Mucosa of stomach (tissue), 1 donor: ENCODE results near the gene SMARCC1.

Experiments used
- H3K27me3 ChIP-seq: one replicate; pipeline ENCODE4 v1.7.0; 2013; ENCODE audit warnings: mild to moderate bottlenecking, low read length; ENCODE audit not compliant: control insufficient read depth, insufficient read depth
- H3K36me3 ChIP-seq: one replicate; pipeline ENCODE4 v1.7.0; 2013; ENCODE audit warnings: low read length; ENCODE audit not compliant: control insufficient read depth, insufficient read depth
- H3K4me1 ChIP-seq: one replicate; pipeline ENCODE4 v1.7.0; 2013; ENCODE audit warnings: mild to moderate bottlenecking, low read length; ENCODE audit not compliant: control insufficient read depth, insufficient read depth
- H3K4me3 ChIP-seq: one replicate; pipeline ENCODE4 v1.7.0; 2013; ENCODE audit warnings: low read length
- H3K9ac ChIP-seq: one replicate; pipeline ENCODE4 v1.7.0; 2013; ENCODE audit warnings: mild to moderate bottlenecking, low read length, moderate library complexity
- H3K9me3 ChIP-seq: one replicate; pipeline ENCODE4 v1.7.0; 2013; ENCODE audit warnings: mild to moderate bottlenecking, low read length, moderate library complexity; ENCODE audit not compliant: control insufficient read depth
- donor health status: Pancreatic carcinoma.

Gene SMARCC1

DNA sequence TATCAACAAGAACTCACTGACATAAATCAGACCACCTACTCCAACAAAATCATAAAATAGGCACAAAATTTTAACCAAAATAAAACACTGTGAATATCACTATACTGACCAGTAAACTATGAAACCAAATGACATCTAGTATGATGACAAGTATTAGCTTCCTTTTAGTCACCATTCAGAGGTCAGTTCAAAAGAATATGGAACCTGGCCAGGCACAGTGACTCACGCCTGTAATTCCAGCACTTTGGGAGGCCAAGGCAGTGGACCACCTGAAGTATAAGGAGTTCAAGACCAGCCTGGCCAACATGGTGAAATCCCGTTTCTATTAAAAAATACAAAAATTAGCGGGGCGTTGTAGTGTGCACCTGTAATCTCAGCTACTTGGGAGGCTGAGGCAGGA, 65.8 kb downstream of the SMARCC1 start:
- H3K4me3 ChIP-seq: no peak overlapping the region
- no peaks in the 10 kb centered on the region for H3K27me3 ChIP-seq
- H3K4me1 ChIP-seq: no peaks in the 10 kb centered on the region
- H3K36me3 ChIP-seq: no peaks in the 10 kb centered on the region
- H3K9ac ChIP-seq: no peak overlapping the region
- H3K9me3 ChIP-seq: no peaks in the 10 kb centered on the region

DNA sequence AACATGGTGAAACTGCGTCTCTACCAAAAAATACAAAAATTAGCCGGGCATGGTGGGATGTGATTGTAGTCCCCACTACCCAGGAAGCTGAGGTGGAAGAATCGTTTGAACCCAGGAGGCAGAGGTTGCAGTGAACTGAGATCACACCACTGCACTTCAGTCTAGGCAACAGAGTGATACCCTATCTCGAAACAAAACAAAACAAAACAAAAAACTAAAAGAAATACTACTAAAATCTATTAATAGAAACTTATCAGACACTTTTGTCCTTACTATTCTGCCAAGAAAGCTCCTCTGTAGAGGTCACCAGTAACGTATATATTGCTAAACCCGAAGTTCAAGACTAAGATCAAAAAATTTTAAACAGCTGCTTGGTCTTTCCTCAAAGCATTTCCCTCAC, 67.1 kb downstream of the SMARCC1 start:
- Histone ChIP-seq H3K9ac (no peak overlapping the region), H3K4me3 (no peak overlapping the region), H3K36me3 (no peaks in the 10 kb centered on the region), H3K27me3 (no peaks in the 10 kb centered on the region), H3K4me1 (no peaks in the 10 kb centered on the region), H3K9me3 (no peaks in the 10 kb centered on the region)

DNA sequence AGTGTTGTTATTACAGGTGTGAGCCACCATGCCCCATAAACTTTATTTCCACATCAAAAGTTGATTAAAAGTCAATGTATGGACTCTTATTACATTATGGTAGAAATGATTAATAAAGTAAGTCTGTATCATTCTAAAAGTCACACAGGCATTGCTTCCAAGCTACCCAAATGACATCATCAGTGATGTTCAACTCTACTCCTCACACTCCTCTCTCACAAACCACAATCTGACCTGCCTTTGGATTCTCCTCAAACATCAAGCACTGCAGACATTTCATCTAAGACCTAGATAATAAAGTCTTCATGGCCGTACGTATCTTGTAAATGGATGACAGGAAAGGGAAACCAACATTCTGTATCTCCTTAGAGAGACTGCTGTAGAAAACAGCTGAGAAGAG, 68.0 kb downstream of the SMARCC1 start:
- Histone ChIP-seq H3K9me3 (no peaks in the 10 kb centered on the region), H3K36me3 (no peaks in the 10 kb centered on the region), H3K4me3 (no peak overlapping the region), H3K4me1 (no peaks in the 10 kb centered on the region), H3K9ac (no peak overlapping the region), H3K27me3 (no peaks in the 10 kb centered on the region)

DNA sequence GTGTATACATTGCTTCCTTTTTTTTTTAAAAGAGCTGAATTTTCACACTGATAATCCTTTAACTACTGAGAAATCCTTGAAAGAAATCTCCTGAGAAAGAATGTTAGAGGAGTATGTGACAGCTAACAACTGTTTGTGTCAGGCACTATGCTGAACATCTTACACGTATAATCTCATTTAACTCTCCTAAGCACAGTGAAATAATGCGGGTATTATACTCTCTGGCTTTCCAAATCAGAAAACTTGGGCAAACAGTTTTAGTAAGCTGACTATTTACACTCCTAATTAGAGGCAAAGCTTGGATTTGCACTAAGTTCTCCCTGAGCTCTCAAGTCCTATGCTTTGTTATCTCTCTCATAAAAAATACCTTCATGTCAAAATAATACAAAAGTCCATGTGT, 69.3 kb downstream of the SMARCC1 start:
- no peaks in the 10 kb centered on the region for H3K4me1 ChIP-seq
- no peaks in the 10 kb centered on the region for H3K9me3 ChIP-seq
- no peaks in the 10 kb centered on the region for H3K27me3 ChIP-seq
- no peak overlapping the region for H3K4me3 ChIP-seq
- H3K9ac ChIP-seq: no peak overlapping the region
- no peaks in the 10 kb centered on the region for H3K36me3 ChIP-seq

DNA sequence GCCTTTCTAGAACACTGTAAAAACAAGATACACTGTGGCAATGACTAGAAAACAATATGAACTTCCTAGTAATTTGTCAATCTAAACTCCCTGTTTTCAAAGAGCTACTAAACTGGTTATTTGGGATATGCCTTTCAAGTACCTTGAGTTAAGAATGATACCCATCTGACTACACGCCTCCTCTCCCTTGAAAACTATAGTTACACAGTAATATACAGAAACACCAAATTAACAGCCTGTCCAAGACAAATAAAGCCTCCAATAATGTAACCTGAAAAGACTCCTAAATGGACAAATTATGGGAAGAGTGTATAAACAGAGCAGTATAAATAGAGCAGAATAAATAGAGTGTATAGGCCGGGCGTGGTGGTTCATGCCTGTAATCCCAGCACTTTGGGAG, 70.1 kb downstream of the SMARCC1 start:
- H3K4me3 ChIP-seq: no peak overlapping the region
- H3K27me3 ChIP-seq: no peaks in the 10 kb centered on the region
- H3K9me3 ChIP-seq: no peaks in the 10 kb centered on the region
- H3K4me1 ChIP-seq: no peaks in the 10 kb centered on the region
- H3K36me3 ChIP-seq: no peaks in the 10 kb centered on the region
- H3K9ac ChIP-seq: no peak overlapping the region

DNA sequence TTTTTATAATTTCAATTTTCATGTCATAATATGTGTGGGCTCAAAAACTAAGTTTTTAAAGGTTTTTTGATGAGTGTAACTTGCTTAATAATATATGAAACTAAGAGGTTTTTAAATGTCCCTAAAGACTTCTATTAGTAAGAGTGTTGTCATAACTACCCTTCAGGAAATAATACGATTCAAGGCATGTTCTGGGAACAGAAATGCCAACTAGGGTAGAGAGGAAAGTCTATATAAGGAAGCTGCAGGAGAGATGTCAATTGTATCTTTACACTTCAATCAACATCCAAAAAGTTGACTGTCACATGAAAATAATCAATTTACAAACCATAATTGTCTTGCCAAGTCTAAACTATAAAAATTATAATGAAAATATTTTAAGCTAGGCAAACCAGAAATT, 76.3 kb downstream of the SMARCC1 start:
- Histone ChIP-seq H3K4me1 (no peaks in the 10 kb centered on the region), H3K36me3 (no peaks in the 10 kb centered on the region)

DNA sequence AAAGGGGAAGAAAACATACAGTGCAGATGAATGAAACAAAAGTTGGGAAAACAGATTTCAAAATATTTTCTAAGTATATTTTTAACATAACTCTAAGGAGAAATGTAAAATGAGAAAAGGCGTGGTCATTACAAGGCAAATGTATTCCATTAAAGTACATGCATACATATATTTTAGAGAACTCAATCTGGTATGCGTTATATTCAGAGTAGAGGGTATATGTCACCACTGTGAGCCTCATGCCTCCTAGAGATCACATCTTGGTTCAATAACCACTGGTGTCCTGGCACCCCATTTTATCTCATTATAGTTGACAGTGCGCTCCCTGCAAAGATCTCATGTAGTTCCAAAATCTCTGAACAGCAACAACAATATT, 77.5 kb downstream of the SMARCC1 start:
- H3K36me3 ChIP-seq: no peaks in the 10 kb centered on the region
- no peaks in the 10 kb centered on the region for H3K4me1 ChIP-seq
- H3K9ac ChIP-seq: no peak overlapping the region
- H3K27me3 ChIP-seq: no peaks in the 10 kb centered on the region
- H3K9me3 ChIP-seq: no peaks in the 10 kb centered on the region
- H3K4me3 ChIP-seq: no peak overlapping the region

More for the DNA sequence above, 76.3 kb downstream of the SMARCC1 start:
- Histone ChIP-seq H3K4me3 (no peak overlapping the region), H3K9me3 (no peaks in the 10 kb centered on the region), H3K27me3 (no peaks in the 10 kb centered on the region), H3K9ac (no peak overlapping the region)

DNA sequence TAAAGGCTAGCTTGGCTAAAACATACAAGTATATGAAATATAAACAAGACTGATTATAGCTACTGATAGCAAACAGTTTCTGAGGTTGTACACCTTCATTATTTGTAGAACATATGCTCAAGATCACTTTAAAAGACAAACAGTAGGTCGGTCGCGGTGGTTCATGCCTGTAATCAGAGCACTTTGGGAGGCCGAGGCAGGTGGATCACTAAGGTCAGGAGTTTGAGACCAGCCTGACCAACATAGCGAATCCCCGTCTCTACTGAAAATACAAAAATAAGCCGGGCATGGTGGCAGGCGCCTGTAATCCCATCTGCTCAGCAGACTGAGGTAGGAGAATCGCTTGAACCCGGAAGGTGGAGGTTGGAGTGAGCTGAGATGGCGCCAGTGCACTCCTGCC, 80.3 kb downstream of the SMARCC1 start:
- Histone ChIP-seq H3K4me3 (no peak overlapping the region), H3K27me3 (no peaks in the 10 kb centered on the region), H3K9me3 (no peaks in the 10 kb centered on the region), H3K9ac (no peak overlapping the region), H3K4me1 (no peaks in the 10 kb centered on the region), H3K36me3 (no peaks in the 10 kb centered on the region)

DNA sequence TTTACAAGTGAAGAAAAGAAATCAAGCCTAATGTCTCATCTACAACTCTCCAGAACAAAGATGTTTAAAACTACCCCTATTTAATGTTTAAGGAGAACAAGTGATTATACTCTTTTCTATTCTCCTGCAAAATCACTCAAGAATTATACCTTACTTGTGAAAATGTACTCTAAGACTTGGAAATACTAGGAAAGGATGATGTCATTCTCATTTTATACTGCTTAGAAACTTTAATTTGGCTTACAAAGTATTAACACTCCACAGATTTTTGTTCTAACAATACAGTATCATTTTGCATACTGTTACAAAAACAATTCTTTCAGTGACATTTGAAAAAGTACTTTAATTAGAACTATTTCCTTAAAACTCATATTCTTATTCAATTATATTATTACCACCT, 89.5 kb downstream of the SMARCC1 start:
- Histone ChIP-seq H3K4me3 (no peak overlapping the region), H3K27me3 (no peaks in the 10 kb centered on the region), H3K4me1 (no peaks in the 10 kb centered on the region), H3K36me3 (peaks cover 4% of the 10 kb centered on the region), H3K9me3 (no peaks in the 10 kb centered on the region), H3K9ac (no peak overlapping the region)

DNA sequence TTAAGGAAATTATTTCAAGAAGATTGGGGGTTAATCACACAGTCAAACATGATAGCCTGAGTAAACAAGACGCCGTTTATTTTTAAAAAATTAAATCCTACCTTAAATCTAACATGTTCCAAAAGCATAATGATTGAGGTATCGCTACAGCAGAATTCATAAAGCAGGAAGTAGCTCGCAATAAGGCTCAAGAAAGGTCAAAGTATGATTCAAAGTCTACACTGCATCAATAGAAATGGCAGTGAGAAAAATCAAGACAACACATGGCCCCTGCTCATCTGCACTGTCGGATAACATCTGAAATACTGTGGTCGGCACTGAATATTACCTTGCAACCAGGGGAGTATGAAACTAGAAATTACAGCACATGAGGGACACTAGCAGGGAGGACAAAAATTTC, 93.2 kb downstream of the SMARCC1 start:
- no peak overlapping the region for H3K9ac ChIP-seq
- H3K9me3 ChIP-seq: no peaks in the 10 kb centered on the region
- peaks cover 4% of the 10 kb centered on the region for H3K36me3 ChIP-seq
- no peaks in the 10 kb centered on the region for H3K27me3 ChIP-seq
- no peaks in the 10 kb centered on the region for H3K4me1 ChIP-seq
- H3K4me3 ChIP-seq: no peak overlapping the region

DNA sequence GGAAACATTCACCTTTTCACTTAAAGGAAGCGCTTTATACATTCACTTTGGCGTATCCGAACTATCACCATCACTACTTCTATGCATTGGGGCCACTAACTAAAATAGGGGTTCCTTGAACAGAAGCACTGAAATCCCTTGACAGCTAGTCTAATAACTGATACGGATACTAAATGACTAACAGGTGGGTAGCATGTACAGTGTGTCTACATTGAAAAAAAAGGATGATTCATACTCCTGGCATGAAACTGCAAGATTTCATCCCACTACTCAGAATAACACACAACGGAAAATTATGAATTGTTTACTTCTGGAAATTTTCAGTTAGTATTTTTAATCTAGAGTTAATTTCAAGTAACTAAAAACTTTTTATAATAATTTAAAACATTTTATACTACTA, 96.7 kb downstream of the SMARCC1 start:
- H3K9me3 ChIP-seq: no peaks in the 10 kb centered on the region
- no peaks in the 10 kb centered on the region for H3K27me3 ChIP-seq
- H3K9ac ChIP-seq: no peak overlapping the region
- peaks cover 4% of the 10 kb centered on the region for H3K36me3 ChIP-seq
- no peak overlapping the region for H3K4me3 ChIP-seq
- no peaks in the 10 kb centered on the region for H3K4me1 ChIP-seq

DNA sequence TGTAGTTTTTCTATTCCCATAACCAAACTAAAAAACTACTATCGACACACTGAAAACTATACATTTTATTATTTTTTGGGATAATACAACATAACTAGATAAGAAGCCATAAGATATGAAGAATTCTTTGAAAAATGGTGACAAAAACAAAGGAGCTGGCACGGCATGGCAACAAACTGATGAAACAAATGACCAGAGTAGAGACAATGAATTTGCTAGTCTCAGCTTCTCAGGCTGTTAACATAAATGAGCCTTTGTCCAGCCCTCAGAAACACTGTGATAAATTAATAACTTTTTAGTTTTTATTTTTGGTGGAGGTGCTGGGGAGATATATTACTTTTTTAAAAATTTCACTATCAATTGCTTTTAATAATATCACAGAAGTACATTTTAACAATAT, 100.7 kb downstream of the SMARCC1 start:
- H3K9ac ChIP-seq: no peak overlapping the region
- H3K9me3 ChIP-seq: no peaks in the 10 kb centered on the region
- no peak overlapping the region for H3K4me3 ChIP-seq
- peaks cover 4% of the 10 kb centered on the region for H3K36me3 ChIP-seq
- no peaks in the 10 kb centered on the region for H3K4me1 ChIP-seq
- H3K27me3 ChIP-seq: no peaks in the 10 kb centered on the region

DNA sequence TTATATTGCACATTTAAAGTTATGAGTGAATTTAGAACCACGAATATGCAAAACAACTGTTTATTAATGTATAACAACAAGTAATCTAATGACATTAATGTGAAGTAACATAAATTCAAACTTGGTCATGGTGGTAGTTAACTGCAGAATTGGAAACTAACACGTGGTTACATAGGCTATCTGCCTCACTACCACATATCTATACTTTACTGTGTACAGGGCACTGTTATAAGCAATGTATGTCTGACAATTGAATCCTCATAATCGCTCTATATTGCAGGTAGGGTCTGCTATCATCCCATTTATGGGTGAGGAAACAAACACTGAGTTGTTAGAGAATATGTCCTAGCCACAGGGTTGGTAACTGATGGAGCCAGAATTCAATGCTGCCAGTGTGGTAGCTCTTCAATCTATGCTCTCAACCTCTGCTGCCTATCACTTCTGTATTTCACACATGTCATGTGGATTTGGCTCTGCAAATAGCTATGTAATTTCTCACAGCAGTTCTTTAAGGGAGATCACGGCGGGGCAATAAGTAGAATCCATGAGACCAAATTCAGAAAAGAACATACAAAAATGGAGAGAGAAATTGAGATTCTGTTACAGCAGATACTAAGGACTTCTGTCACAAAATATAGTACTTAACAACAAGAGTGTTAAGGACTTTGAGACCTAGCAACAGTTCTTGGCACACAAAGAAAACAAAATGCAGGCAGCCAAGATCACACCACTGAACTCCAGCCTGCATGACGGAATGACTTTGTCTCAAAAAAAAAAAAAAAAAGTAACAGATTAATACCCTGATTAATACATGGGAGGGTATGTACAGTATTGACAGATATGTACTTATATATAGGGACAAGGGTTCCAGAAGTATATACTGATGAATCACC, 103.0 kb downstream of the SMARCC1 start:
- no peak overlapping the region for H3K4me3 ChIP-seq
- H3K4me1 ChIP-seq: no peaks in the 10 kb centered on the region
- H3K27me3 ChIP-seq: no peaks in the 10 kb centered on the region
- peaks cover 4% of the 10 kb centered on the region for H3K36me3 ChIP-seq
- no peaks in the 10 kb centered on the region for H3K9me3 ChIP-seq
- no peak overlapping the region for H3K9ac ChIP-seq
